Heart right ventricle (tissue), 16 donors: ENCODE measurements around the gene CTNNB1. TPM values are rescaled to one million over a fixed set of nuclear protein-coding genes. Genes with fewer than 3 reads are reported as not detected.

Source experiments
- ATAC-seq, 8 donors: fragments of 200-7000 bp; cut with Tn5 transposase; one replicate each; pipeline ENCODE4 v1.9.1; 2020; ENCODE audit warnings: mild to moderate bottlenecking in 8 of 8, moderate library complexity in 8 of 8, moderate number of reproducible peaks in 1 of 8
- DNase-seq, 2 donors: peaks; one replicate each; pipeline ENCODE4 v3.0.0-alpha.2; 2020
- H3K27ac ChIP-seq, 10 donors: fragments of 200-600 bp; sonication (generic) in 2 of 10; one replicate each; pipeline versions ENCODE4 v1.5.0 to v1.8.0; 2020 to 2022; ENCODE audit warnings: mild to moderate bottlenecking in 3 of 10
- H3K27me3 ChIP-seq, 7 donors: fragments of 200-600 bp; one replicate each; pipeline ENCODE4 v1.8.0; 2021 to 2022; ENCODE audit warnings: mild to moderate bottlenecking in 2 of 7
- H3K36me3 ChIP-seq, 9 donors: fragments of 200-600 bp; sonication (generic) in 1 of 9; one replicate each; pipeline versions ENCODE4 v1.5.0 to v1.8.0; 2020 to 2022; ENCODE audit warnings: mild to moderate bottlenecking in 2 of 9
- H3K4me1 ChIP-seq, 9 donors: fragments of 200-600 bp; sonication (generic) in 1 of 9; one replicate each; pipeline versions ENCODE4 v1.5.0 to v1.8.0; 2020 to 2022; ENCODE audit warnings: mild to moderate bottlenecking in 4 of 9
- H3K4me3 ChIP-seq, 10 donors: fragments of 200-600 bp; sonication (generic) in 2 of 10; one replicate each; pipeline versions ENCODE4 v1.5.0 to v1.8.0; 2020 to 2022; ENCODE audit warnings: mild to moderate bottlenecking in 7 of 10, moderate library complexity in 2 of 10
- H3K9me3 ChIP-seq, 11 donors: fragments of 200-600 bp in 10 of 11; sonication (generic) in 2 of 11; one replicate each; pipeline versions ENCODE4 v1.5.0 to v1.8.0; 2013 to 2022; ENCODE audit warnings: mild to moderate bottlenecking in 2 of 11, control low read depth in 1 of 11, moderate library complexity in 1 of 11
- CTCF ChIP-seq, 9 donors: fragments of 200-600 bp; sonication (generic) in 2 of 9; IDR thresholded peaks; one replicate each; pipeline versions ENCODE4 v1.5.0 to v1.8.0; 2021 to 2022; ENCODE audit warnings: antibody characterized with exemption in 9 of 9, mild to moderate bottlenecking in 5 of 9, moderate library complexity in 1 of 9
- WGBS, 2 donors: extraction: QIAGEN DNeasy Blood & Tissue Kit; methylation state at CpG; one replicate each; pipeline ENCODE4 v1.1.7; 2013; ENCODE audit warnings: inconsistent platforms in 1 of 2; 5-methylcytosine and 5-hydroxymethylcytosine counted together
- intact Hi-C, 10 donors: fragments of 100-400 bp; cut with DNase I; formaldehyde crosslinking; loops; one replicate each; pipeline versions ENCODE4 v1.11.1 to v1.14.2; 2022
- polyA plus RNA-seq, 2 donors: library from polyadenylated mRNA; stranded (reverse); fragments of 200-250 nt; gene quantifications; one replicate each; pipeline ENCODE4 v1.2.3, GENCODE V29; 2013
- total RNA-seq, 10 donors: library from RNA; stranded (reverse); fragmentation: NEBNext Ultra II Directional in 3 of 10; extraction: Animal tissue kit (Norgen Biotek cat#: 25700) in 3 of 10; gene quantifications; one replicate each; pipeline versions ENCODE4 v1.2.1 to v1.2.4, GENCODE V29; 2021 to 2023
- donor health status: Arrhythmogenic right ventricular cardiomyopathy.
- donor health status: ischemic (EF 13 %, LVEDD 7.1; RV severe dilation, severe dysfunction).
- donor health status: healthy with polysubstance abuse.
- donor health status: DM: no; HTN: yes; CAD: no.
- donor health status: DM: no; HTN: no; CAD: no.
- donor health status: ischemic (EF 25% LVEDD 6.9; RV normal size, moderate dysfunction).
- donor health status: ischemic (EF 25% LVEDD 5.7; RV mildly dilated, moderate dysfunction).
- donor health status: healthy.
- donor health status: DM: yes; HTN: yes; CAD: no.
- donor health status: Ischemic cardiomyopathy.
- donor health status: ischemic (EF 35%, LVEDD 5.7; RV mildly dilated, moderate dysfunction).
- donor health status: nonischemic (EF 11% LVEDD 7.7; RV severe dilation, severe dysfunction).
- donor health status: DM: yes; HTN: yes; CAD: no.
- donor health status: PGD.
- donor health status: ischemic (EF 29% LVEDD 5.4; RV normal size, mild dysfunction).
- donor health status: nonischemic (EF 23%, LVEDD 6.1; RV moderate dilation, normal function).

CTNNB1 gene
- total and polyA plus RNA-seq, 12 donors, result 33.2 to 218 (median 172) TPM

GRCh38 chr3:41195946-41196345 is 3.4 kb upstream of the CTNNB1 start:
- Histone ChIP-seq H3K4me3 (no peak overlapping the region), H3K36me3 (no peaks in the 10 kb centered on the region), H3K27ac (no peak overlapping the region), H3K27me3 (no peaks in the 10 kb centered on the region), H3K9me3 (no peaks in the 10 kb centered on the region), H3K4me1 (peaks cover 0 to 10% (median 4%) of the 10 kb centered on the region in 9 donors)
- 52 to 67% methylated on average over 7 of the region's 7 CpGs for whole genome bisulfite sequencing, 2 donors
- peak; percentile 11 to 27 for DNase-seq
- ATAC-seq, result peak in 4 of 8 donors; percentile 17 to 42 (median 26)
- intact Hi-C loops, result loop anchor here in 6 of 10 donors (5.0 to 10.0 kb wide), 10 partner anchors 79 to 871 kb away; no protein-coding TSS in a partner anchor
- no peak for TF ChIP-seq CTCF (IDR thresholded peaks at IDR 0.05)

- ATAC-seq (no peak), DNase-seq (no peak)
- Histone ChIP-seq H3K27ac (no peak overlapping the region), H3K36me3 (no peaks in the 10 kb centered on the region), H3K9me3 (no peaks in the 10 kb centered on the region), H3K4me3 (no peak overlapping the region), H3K27me3 (no peaks in the 10 kb centered on the region), H3K4me1 (peaks cover 0 to 18% (median 10%) of the 10 kb centered on the region in 9 donors)
- intact Hi-C loops, result loop anchor here in 6 of 10 donors (5.0 to 10.0 kb wide), 10 partner anchors 79 to 872 kb away; no protein-coding TSS in a partner anchor
- 63 to 84% methylated on average over 9 of the region's 9 CpGs for WGBS, 2 donors
- no peak for TF ChIP-seq CTCF (IDR thresholded peaks at IDR 0.05)
Measured at GRCh38 chr3:41196499-41197410, 2.5 kb upstream of the CTNNB1 start.

GRCh38 chr3:41198046-41198445 is 1.3 kb upstream of the CTNNB1 start:
- intact Hi-C loops, result loop anchor here in 7 of 10 donors (2.0 to 10.0 kb wide), 12 partner anchors 81 to 873 kb away; no protein-coding TSS in a partner anchor
- peak overlapping the region in 8 of 10 donors; percentile 63 to 86 (median 80) for H3K4me3 ChIP-seq
- DNase-seq, result no peak
- WGBS, 2 donors, result 70 to 74% methylated on average over 7 of the region's 7 CpGs
- no peaks in the 10 kb centered on the region for H3K36me3 ChIP-seq
- H3K27ac ChIP-seq, result peak overlapping the region in 7 of 10 donors; percentile 93 to 99 (median 99)
- ATAC-seq, result no peak
- H3K9me3 ChIP-seq, result no peaks in the 10 kb centered on the region
- H3K4me1 ChIP-seq, result peaks cover 0 to 31% (median 23%) of the 10 kb centered on the region in 9 donors
- no peak for TF ChIP-seq CTCF (IDR thresholded peaks at IDR 0.05)
- no peaks in the 10 kb centered on the region for H3K27me3 ChIP-seq

- peak in 5 of 8 donors; percentile 1 to 25 (median 7) for ATAC-seq
- peak overlapping the region; percentile 89 to 99 (median 98) for H3K27ac ChIP-seq
Measured at GRCh38 chr3:41198526-41198925, 779 bp upstream of the CTNNB1 start.

More at GRCh38 chr3:41198526-41198925, 779 bp upstream of the CTNNB1 start:
- WGBS, 2 donors, result 8 to 10% methylated on average over 20 of the region's 20 CpGs
- intact Hi-C loops, result loop anchor here in 7 of 10 donors (2.0 to 10.0 kb wide), 12 partner anchors 81 to 874 kb away; no protein-coding TSS in a partner anchor
- H3K4me1 ChIP-seq, result peaks cover 0 to 36% (median 28%) of the 10 kb centered on the region in 9 donors
- H3K4me3 ChIP-seq, result peak overlapping the region; percentile 63 to 96 (median 80)
- no peak for TF ChIP-seq CTCF (IDR thresholded peaks at IDR 0.05)
- no peaks in the 10 kb centered on the region for H3K27me3 ChIP-seq
- DNase-seq, result peak; percentile 28 to 51
- no peaks in the 10 kb centered on the region for H3K9me3 ChIP-seq
- H3K36me3 ChIP-seq, result no peaks in the 10 kb centered on the region
